Astrocyte (in vitro differentiated cells and primary cell): ENCODE data around the gene GBE1.

Experiments
- CTCF ChIP-seq: IDR thresholded peaks from 2 replicates; pipeline ENCODE4 v1.5.1; 2011; ENCODE audit warnings: low read depth, mild to moderate bottlenecking, inconsistent platforms, low read length, moderate library complexity; ENCODE audit not compliant: insufficient read depth
- EZH2 ChIP-seq: IDR thresholded peaks from 2 replicates; pipeline ENCODE4 v1.6.1; 2012; ENCODE audit warnings: mild to moderate bottlenecking, low read length, inconsistent platforms; ENCODE audit not compliant: insufficient read depth

DNA sequence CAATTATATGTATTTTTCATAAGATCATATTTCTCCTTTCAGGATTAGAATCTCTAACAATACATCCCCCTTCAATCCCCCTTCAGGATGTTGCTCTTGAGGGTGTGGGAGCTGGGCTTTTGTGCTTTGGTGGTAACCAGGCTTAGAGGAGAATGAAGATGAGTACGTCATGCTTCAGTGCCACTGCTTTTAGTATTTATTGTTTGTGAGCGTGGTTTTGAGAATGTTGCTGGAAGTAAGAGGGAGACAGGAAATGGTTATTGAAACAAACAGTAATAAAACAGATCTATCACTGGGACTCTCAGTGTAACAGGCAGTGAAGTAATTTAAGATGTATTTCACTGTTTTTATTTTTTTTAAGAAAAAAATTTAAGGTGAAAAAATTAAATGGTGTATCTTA is 35.3 kb downstream of the GBE1 start:
- no peak for TF ChIP-seq CTCF
- no peak for TF ChIP-seq EZH2
